Stimulated activated CD8-positive, alpha-beta memory T cell treated with anti-CD3 and anti-CD28 coated beads, Interleukin-12 subunit alpha, Interleukin-12 subunit beta, amount 100 ng/mL, for 1 hour (primary cell): ENCODE measurements around the gene CLDN5.
"Not testable (repeated sequence)": the region's sequence is repeated elsewhere in the genome, so short reads cannot be mapped to it uniquely, and the experiment has no call there.

Experiments used
- DNase-seq: peaks from one replicate; pipeline ENCODE4 v3.0.0-alpha.2; 2020; ENCODE audit warnings: low read depth

The CLDN5 gene

DNA sequence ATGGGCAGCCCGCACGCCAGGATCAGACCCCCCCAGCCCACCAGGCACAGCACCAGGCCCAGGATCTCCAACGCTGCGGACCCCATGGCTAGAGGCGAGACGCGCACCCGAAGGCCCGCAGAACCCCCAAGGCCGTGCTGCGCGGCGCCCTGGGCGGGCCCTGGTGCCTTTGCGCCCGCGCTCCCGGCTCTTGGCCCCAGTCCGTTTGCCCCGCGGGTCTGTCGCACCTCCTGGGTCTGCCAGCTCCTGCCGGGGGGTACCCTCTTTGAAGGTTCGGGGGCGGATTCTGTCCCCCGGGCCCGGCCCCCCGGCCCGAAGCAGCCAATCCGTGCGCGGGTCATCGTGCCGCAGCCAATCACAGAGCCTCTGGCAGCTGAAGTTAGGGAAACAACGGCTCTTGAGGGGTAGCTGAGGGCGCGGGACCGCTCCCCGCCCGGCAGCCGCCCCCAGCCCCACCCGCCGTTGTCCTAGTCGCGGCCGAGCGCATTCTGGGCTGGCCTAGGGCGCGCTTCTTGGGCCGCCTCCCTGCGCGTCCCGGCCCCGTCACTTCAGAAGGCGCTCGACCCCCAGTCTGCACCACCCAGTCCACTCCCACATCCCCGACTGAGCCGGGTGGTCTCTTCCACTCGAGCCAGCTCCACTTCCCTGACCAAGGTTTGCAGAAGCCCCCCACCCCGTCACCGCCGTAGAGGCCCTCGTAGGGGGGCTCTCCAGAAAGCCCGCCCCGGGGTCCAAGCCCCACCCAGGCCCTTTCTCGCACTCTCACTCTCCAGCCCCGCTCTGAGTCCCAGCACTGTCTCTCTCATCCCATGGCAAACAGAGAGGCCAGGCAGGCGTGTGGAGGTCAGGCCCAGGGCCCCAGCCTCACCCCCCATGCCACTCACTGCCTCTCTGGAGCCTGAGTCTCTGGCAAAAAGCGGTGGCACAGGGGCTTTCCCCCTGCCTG is at the start of gene CLDN5:
TSS of gene CLDN5 (minus strand) at position 241 of the 946 bp plus-strand sequence. CDS start at position 86, 155 bp downstream.
- no peak for DNase-seq

DNA sequence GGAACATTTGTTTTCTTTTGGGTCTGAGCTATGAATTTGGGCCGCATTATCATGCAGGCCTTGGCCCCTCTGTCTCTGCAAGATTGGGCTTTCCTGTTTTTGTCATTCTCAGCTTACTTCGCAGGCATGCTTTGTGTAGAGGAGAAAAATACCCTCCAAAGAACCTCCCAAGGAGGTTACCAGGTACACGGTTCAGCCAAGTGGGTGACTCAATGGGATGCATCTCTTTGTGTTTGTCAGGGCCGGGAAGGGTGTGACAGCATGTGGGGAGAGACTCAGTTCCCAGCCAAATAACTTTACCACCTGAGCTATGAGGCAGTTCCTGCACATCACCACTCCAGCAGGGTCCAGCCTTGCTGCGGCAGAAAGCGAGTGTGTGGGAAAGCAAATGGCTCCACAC is 47.8 kb upstream of the CLDN5 start:
- DNase-seq = no peak

DNA sequence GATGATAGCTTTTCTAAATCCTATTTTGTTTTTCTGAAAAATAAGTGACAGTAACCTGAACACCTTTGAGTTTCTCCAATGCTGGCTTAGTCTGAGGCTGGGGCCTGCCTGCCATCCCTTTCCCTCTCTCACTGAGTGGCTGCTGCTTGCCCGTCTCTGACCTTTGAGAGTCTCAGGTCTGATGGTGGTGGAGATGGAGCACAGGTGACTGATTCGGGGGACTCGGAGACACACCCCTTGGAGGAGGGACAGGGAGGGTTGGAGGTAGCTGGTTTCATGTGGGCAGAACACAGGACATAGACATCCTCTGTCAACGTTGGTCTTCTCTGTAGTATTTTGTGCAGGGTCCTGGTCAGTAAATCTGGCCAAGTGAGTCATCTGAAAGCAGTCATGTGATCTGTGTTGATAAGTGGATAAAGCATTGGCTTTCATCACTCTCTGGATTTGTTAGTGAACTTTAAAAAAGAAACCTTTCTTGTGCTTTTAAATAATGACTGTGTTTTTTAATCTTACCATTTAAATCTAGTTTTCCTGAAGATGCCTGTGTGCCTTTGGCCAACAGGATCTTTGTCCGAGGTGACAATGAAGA is 47.1 kb upstream of the CLDN5 start:
- DNase-seq = no peak

- no peak for DNase-seq
These were observed 45.8 kb upstream of the CLDN5 start for GRCh38 chr22:19569976-19570375.

- DNase-seq = no peak
These were observed 45.0 kb upstream of the CLDN5 start for GRCh38 chr22:19569276-19569640.

DNA sequence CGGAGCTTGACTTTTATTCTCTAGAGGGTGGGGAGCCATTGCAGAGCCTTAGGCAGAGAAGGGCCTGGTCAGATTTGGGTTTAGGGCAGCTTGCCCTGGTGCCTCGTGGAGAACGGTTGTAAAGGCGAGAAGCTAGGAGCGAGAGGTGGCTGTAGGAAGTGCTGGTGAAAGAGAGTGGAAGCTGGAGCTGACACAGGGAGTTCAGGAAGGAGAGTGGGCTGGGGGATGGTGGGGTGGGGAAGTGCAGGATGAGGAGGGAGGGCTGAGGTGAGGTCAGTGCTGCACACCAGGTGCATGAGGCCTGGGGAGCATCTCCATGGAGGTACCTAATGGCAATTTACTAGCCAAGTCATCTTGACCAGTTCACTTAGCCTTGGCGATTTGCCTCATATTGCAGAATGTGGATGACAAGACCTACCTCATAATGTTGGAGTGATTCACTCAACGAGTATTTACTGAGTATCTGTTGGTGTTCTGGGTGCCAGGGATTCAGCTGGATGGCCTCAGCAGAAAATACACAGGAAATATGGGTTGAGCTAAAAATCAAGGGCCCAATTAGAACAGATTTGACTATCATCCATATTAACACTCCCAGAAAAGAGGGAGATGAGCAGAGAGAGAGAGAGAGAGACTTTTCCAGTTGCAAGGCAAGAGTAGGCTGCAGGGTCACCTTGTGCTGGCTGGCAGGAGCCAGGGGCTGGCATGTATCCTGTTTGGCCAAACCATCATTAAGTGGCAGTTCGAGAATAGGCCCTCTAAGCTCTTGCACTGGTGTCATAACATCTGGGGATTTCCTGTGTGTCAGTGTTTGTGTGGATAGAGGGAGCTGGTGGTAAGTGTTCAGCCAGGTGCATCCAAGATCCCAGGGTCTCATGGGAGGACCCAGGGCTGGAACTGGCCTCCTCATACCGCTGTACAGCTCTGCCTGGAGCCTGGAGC is 44.4 kb upstream of the CLDN5 start:
- DNase-seq = no peak

DNA sequence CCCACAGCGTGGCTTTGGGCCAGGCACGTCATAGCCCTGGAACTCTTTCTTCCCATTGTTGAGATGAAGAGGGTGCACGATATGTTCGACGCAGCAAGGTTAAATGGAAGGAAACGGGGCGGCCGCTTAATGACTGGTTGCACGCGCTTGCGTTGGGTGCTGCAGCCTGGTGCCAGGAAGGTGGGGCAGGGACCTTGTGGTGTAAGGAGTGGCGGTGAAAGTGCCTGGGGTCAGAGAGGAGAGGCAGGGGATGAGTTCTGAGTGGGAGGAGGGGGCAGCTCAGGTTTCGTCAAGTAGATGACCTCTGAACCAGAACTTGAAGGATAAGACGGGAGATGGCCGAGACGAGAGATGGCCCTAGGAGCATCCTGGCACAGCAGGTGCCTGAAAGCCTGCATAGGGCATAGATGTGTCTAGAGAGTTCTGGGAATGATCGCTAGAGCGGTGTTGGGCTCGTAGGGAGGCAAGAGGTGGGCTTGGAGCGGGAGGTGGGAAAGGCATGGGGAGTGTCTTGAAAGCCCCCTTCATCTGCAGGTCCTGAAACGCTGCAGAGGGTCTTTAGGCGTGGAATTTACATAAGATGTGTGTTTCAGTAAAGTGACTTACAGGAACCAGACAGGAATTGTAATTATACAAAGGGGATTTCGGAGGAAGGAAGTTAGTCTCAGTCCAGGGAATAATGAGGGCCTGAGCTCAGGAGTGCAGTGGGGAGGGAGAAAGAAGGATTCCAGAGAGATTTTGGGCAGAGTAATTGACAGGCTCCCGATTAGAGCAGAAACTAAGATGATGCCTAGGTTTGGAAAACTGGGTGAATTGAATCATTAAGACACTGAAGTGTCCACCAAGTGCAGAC is 43.2 kb upstream of the CLDN5 start:
- DNase-seq = no peak

GRCh38 chr22:19566279-19567156 is 42.3 kb upstream of the CLDN5 start:
- DNase-seq = no peak

DNA sequence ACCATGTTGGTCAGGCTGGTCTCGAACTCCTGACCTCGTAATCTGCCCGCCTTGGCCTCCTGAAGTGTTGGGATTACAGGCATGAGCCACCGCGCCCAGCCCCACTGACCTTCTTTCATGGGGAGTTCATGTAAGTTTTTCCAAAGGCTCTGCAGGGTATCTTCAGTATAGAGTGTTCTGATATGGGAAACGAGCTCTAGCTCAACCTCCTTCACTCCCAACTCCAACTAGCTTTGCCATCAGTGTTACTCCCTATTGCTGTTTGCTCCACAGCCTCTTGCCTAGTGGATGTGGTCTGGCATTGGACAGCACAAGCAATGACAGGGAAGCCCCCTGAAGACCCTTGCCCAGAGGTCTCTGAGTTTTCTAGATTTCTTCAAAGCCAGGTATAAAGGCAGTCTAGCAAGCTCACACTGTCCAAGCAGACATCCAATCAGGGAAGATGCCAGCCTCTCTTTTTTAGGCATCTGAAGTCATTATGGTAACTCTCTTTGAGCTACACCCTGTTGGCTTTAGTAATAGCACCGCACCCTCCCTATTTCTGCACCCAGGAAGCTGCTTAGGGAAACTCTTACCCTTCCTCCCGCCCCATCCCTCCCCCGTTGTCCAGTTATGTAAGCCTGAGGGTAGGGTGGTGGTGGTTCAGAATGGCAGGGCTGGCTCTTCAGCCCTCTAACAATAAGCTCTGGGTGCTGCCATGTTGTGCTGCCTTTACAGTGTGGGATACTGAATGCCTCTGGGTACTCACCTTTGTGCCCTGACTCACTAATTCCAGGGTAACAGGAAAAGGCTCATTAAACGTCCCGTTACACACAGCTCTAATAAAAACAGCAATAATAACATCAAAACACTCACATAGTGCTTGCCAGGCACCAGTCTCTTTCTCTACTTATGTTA is 41.4 kb upstream of the CLDN5 start:
- DNase-seq = no peak

GRCh38 chr22:19559956-19560355 is 35.7 kb upstream of the CLDN5 start:
- no peak for DNase-seq

DNA sequence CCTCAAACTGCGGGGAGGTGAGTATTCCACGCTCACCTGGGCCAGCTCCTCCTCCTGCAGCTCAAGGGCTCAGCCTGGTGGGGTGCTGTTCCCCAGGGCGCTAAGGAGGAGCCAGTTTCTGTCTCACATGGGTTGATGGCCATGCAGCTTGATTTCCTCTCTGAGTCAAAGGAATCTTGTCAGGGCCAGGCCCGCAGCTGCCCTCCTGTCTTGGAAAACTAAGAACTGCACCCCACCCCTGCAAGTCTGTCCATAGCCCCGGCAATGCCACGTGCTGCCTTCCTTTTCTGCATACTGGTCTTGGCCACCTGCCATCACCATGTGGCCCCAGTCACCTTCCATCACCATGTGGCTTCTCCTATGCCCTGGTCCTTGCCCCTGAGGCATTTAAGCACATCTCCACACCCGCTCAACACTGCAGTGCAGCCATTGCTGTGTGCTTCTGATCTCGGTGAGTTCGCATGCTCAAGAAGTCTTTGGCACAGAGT is 35.2 kb upstream of the CLDN5 start:
- DNase-seq = no peak

GRCh38 chr22:19556963-19557545 is 32.8 kb upstream of the CLDN5 start:
- no peak for DNase-seq

GRCh38 chr22:19555651-19556050 is 31.4 kb upstream of the CLDN5 start:
- DNase-seq = no peak

- no peak for DNase-seq
These were observed 30.7 kb upstream of the CLDN5 start for GRCh38 chr22:19554834-19555404.

GRCh38 chr22:19553201-19553600 is 29.0 kb upstream of the CLDN5 start:
- DNase-seq = no peak

DNA sequence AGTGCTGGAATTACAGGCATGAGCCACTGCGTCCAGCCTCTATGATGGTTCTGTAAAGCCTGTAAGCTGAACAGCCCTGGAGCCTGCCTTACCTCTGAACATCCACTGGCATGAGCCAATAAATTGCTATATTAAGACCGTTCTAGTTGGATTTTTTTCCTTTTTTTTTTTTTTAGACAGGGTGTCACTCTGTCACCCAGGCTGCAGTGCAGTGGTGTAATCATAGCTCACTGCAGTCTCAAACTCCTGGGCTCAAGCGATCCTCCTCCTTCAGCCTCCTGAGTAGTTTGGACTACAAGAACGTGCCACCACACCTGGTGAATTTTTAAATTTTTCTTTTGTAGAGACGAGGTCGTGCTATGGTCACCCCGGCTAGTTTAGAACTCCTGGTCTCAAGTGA is 26.2 kb upstream of the CLDN5 start:
- DNase-seq = no peak

DNA sequence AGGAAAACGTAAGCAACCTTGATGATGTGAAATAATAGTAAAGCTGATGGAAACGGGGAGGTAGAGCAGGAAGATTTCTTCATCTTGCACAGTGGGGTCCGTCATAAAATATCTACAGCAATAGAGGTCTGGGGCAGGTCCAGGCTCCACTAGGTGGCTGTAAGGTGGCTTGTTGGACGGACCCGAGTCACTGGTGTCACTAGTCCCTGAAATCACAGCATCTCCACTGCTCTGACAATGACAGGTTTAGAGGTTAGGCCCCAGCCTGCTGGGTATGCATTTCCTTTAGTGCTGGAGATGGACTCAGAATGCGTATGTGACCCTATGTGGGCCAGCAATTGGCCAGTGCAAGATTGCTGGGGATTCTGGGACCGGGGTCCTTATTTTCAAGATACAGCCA is 25.2 kb upstream of the CLDN5 start:
- no peak for DNase-seq

- no peak for DNase-seq
These were observed 24.8 kb upstream of the CLDN5 start for GRCh38 chr22:19548964-19549363.

GRCh38 chr22:19548427-19548826 is 24.2 kb upstream of the CLDN5 start:
- not testable (repeated sequence) for DNase-seq
